Neural cell (in vitro differentiated cells): ENCODE measurements around the gene ESYT3. TPM values are rescaled to one million over a fixed set of nuclear protein-coding genes. Genes with fewer than 3 reads are reported as not detected.

Experiments
- H2AFZ ChIP-seq: fragments of 200-600, 300-800 bp; sonication (generic), shearing (Covaris generic); 2 replicates; pipeline ENCODE4 v1.6.0; 2014; ENCODE audit warnings: low read depth, mild to moderate bottlenecking, antibody characterized with exemption, low read length, moderate library complexity
- H3F3A ChIP-seq: fragments of 200-600 bp; shearing (Covaris generic); 2 replicates; pipeline ENCODE4 v1.6.1; 2016; ENCODE audit warnings: mild to moderate bottlenecking, moderate library complexity, mixed read lengths, antibody characterized with exemption, low read length; ENCODE audit not compliant: insufficient read depth, poor library complexity, severe bottlenecking
- H3K27ac ChIP-seq: fragments of 200-600, 300-800 bp; sonication (generic), shearing (Covaris generic); 2 replicates; pipeline ENCODE4 v1.5.1; 2014; ENCODE audit warnings: mild to moderate bottlenecking, low read length, moderate library complexity
- H3K27me3 ChIP-seq: fragments of 300-800, 200-600 bp; sonication (generic), shearing (Covaris generic); 2 replicates; pipeline ENCODE4 v1.6.0; 2014; ENCODE audit warnings: mild to moderate bottlenecking, low read depth, low read length, moderate library complexity; ENCODE audit not compliant: insufficient read depth
- H3K36me3 ChIP-seq: fragments of 300-800, 200-600 bp; sonication (generic), shearing (Covaris generic); 2 replicates; pipeline ENCODE4 v1.5.1; 2014; ENCODE audit warnings: mild to moderate bottlenecking, antibody characterized with exemption, low read length, moderate library complexity; ENCODE audit not compliant: insufficient read depth
- H3K4me2 ChIP-seq: fragments of 300-800, 200-600 bp; sonication (generic), shearing (Covaris generic); 2 replicates; pipeline ENCODE4 v1.6.0; 2014; ENCODE audit warnings: mild to moderate bottlenecking, low read length
- H3K4me3 ChIP-seq: fragments of 300-800, 200-600 bp; sonication (generic), shearing (Covaris generic); 2 replicates; pipeline ENCODE4 v1.5.1; 2014; ENCODE audit warnings: mild to moderate bottlenecking, low read length, moderate library complexity
- H3K79me2 ChIP-seq: fragments of 200-600 bp; shearing (Covaris generic); replicated peaks from 2 replicates; pipeline ENCODE4 v1.6.0; 2014; ENCODE audit warnings: mild to moderate bottlenecking, low read length, moderate library complexity; ENCODE audit not compliant: insufficient read depth
- H3K9ac ChIP-seq: fragments of 300-800, 200-600 bp; sonication (generic), shearing (Covaris generic); 2 replicates; pipeline ENCODE4 v1.6.1; 2016; ENCODE audit warnings: mild to moderate bottlenecking, low read length, mixed read lengths
- H3K9me2 ChIP-seq: fragments of 200-600 bp; shearing (Covaris generic); 2 replicates; pipeline ENCODE4 v1.6.1; 2016; ENCODE audit warnings: mild to moderate bottlenecking, low read length, mixed read lengths; ENCODE audit not compliant: insufficient read depth
- H3K9me3 ChIP-seq: fragments of 200-600, 300-800 bp; sonication (generic), shearing (Covaris generic); 2 replicates; pipeline ENCODE4 v1.6.1; 2016; ENCODE audit warnings: mild to moderate bottlenecking, mixed run types, low read length, moderate library complexity, mixed read lengths
- H4K20me1 ChIP-seq: fragments of 200-600 bp; shearing (Covaris generic); 2 replicates; pipeline ENCODE4 v1.6.1; 2016; ENCODE audit warnings: mild to moderate bottlenecking, mixed run types; ENCODE audit not compliant: insufficient read depth
- EP300 ChIP-seq: fragments of 450-650 bp; conservative IDR thresholded peaks from 2 replicates; pipeline ENCODE4 v1.6.1; 2014; ENCODE audit warnings: antibody characterized with exemption, mild to moderate bottlenecking, moderate library complexity; ENCODE audit not compliant: poor library complexity, severe bottlenecking
- EZH2 ChIP-seq: fragments of 200-600, 300-800 bp; shearing (Covaris generic), sonication (generic); IDR thresholded peaks from 2 replicates; pipeline ENCODE4 v1.6.1; 2014; ENCODE audit warnings: antibody characterized with exemption, low read length, borderline replicate concordance, mild to moderate bottlenecking; ENCODE audit not compliant: insufficient read depth, poor library complexity, severe bottlenecking
- MXI1 ChIP-seq: fragments of 450-650 bp; conservative IDR thresholded peaks from 2 replicates; pipeline ENCODE4 v1.6.1; 2014; ENCODE audit warnings: antibody characterized with exemption, mild to moderate bottlenecking; ENCODE audit not compliant: poor library complexity, severe bottlenecking
- POLR2AphosphoS5 ChIP-seq: IDR thresholded peaks from 2 replicates; pipeline ENCODE4 v1.6.1; 2012
- RAD21 ChIP-seq: fragments of 450-650 bp; conservative IDR thresholded peaks from 2 replicates; pipeline ENCODE4 v1.6.1; 2014; ENCODE audit warnings: antibody characterized with exemption, mild to moderate bottlenecking, moderate library complexity
- REST ChIP-seq: IDR thresholded peaks from 2 replicates; pipeline ENCODE4 v1.6.1; 2012; ENCODE audit warnings: borderline replicate concordance
- SMC3 ChIP-seq: fragments of 450-650 bp; conservative IDR thresholded peaks from 2 replicates; pipeline ENCODE4 v1.6.1; 2014; ENCODE audit warnings: antibody characterized with exemption, mild to moderate bottlenecking, moderate library complexity; ENCODE audit not compliant: poor library complexity
- TAF1 ChIP-seq: IDR thresholded peaks from 2 replicates; pipeline ENCODE4 v1.6.1; 2012; ENCODE audit warnings: low read depth
- polyA plus RNA-seq: library from polyadenylated mRNA; depleted of rRNA; stranded (reverse); fragments of >200 nt; gene quantifications from 2 replicates; pipeline ENCODE4 v1.2.3, GENCODE V29; 2014
- TF ChIP-seq, protein P1 (sequence below): fragments of 450-650 bp; IDR thresholded peaks from 2 replicates; pipeline ENCODE4 v1.5.1; 2014; ENCODE audit warnings: antibody characterized with exemption, mild to moderate bottlenecking, moderate library complexity; ENCODE audit not compliant: poor library complexity, severe bottlenecking

The ESYT3 gene
- polyA plus RNA-seq, 1 donor from 2014 or later, result 0.33 TPM

GRCh38 chr3:138405486-138405885 is 28.9 kb upstream of the ESYT3 start:
- Histone ChIP-seq H3K9ac (no peak overlapping the region), H3K27ac (no peak overlapping the region), H3K36me3 (peaks cover 7% of the 10 kb centered on the region), H3K79me2 (no peaks in the 10 kb centered on the region), H3K27me3 (no peaks in the 10 kb centered on the region), H3K4me2 (no peak overlapping the region), H3K4me3 (no peak overlapping the region), H2AFZ (no peak overlapping the region), H3F3A (no peaks in the 10 kb centered on the region), H3K9me2 (no peaks in the 10 kb centered on the region), H4K20me1 (no peaks in the 10 kb centered on the region), H3K9me3 (no peaks in the 10 kb centered on the region)
- TF ChIP-seq RAD21, result no peak
- no peak for TF ChIP-seq SMC3
- no peak for TF ChIP-seq TAF1
- TF ChIP-seq EP300, result no peak
- TF ChIP-seq POLR2AphosphoS5, result no peak
- TF ChIP-seq EZH2, result no peak
- no peak for TF ChIP-seq REST
- TF ChIP-seq MXI1, result no peak
- TF ChIP-seq, protein P1, sequence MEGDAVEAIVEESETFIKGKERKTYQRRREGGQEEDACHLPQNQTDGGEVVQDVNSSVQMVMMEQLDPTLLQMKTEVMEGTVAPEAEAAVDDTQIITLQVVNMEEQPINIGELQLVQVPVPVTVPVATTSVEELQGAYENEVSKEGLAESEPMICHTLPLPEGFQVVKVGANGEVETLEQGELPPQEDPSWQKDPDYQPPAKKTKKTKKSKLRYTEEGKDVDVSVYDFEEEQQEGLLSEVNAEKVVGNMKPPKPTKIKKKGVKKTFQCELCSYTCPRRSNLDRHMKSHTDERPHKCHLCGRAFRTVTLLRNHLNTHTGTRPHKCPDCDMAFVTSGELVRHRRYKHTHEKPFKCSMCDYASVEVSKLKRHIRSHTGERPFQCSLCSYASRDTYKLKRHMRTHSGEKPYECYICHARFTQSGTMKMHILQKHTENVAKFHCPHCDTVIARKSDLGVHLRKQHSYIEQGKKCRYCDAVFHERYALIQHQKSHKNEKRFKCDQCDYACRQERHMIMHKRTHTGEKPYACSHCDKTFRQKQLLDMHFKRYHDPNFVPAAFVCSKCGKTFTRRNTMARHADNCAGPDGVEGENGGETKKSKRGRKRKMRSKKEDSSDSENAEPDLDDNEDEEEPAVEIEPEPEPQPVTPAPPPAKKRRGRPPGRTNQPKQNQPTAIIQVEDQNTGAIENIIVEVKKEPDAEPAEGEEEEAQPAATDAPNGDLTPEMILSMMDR, result no peak

DNA sequence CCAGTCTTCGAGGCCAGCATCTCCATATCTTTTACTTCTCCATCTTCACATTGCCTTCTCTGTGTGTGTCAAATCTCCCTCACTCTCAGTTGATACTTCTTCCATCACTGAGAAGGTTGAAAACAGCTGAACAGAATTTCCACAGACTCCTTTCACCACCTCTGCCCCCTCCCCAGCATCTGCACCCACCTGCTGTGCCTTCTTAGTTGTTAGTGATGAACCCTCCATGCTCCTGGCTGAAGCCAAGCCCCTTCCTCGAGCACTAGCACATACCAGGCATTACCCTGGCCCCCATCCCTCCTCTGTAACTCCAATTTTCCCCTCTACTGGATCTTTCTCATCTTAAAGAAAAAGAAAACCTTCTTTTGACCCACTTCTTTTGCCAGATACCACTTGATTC is 27.8 kb upstream of the ESYT3 start:
- Histone ChIP-seq H3K79me2 (no peaks in the 10 kb centered on the region), H3K27ac (no peak overlapping the region), H4K20me1 (no peaks in the 10 kb centered on the region), H3K36me3 (peaks cover 3% of the 10 kb centered on the region), H3K4me2 (no peak overlapping the region), H3K9ac (no peak overlapping the region), H2AFZ (no peak overlapping the region), H3K27me3 (no peaks in the 10 kb centered on the region), H3F3A (no peaks in the 10 kb centered on the region), H3K9me3 (no peaks in the 10 kb centered on the region), H3K4me3 (no peak overlapping the region), H3K9me2 (no peaks in the 10 kb centered on the region)
- TF ChIP-seq SMC3 (no peak), MXI1 (no peak)

GRCh38 chr3:138407236-138407907 is 27.0 kb upstream of the ESYT3 start:
- H3F3A ChIP-seq, result no peaks in the 10 kb centered on the region
- H4K20me1 ChIP-seq, result no peaks in the 10 kb centered on the region
- TF ChIP-seq, protein P1, result no peak
- TF ChIP-seq EZH2, result no peak
- TF ChIP-seq MXI1, result no peak
- TF ChIP-seq REST, result no peak
- TF ChIP-seq EP300, result no peak
- TF ChIP-seq SMC3, result no peak
- no peak for TF ChIP-seq POLR2AphosphoS5
- TF ChIP-seq TAF1, result no peak
- no peak for TF ChIP-seq RAD21
- H3K27me3 ChIP-seq, result no peaks in the 10 kb centered on the region
- H2AFZ ChIP-seq, result no peak overlapping the region
- no peaks in the 10 kb centered on the region for H3K36me3 ChIP-seq
- no peak overlapping the region for H3K27ac ChIP-seq
- no peaks in the 10 kb centered on the region for H3K79me2 ChIP-seq
- no peak overlapping the region for H3K9ac ChIP-seq
- no peaks in the 10 kb centered on the region for H3K9me3 ChIP-seq
- no peak overlapping the region for H3K4me3 ChIP-seq
- H3K9me2 ChIP-seq, result no peaks in the 10 kb centered on the region
- H3K4me2 ChIP-seq, result no peak overlapping the region
